ENCODE data around the gene TGDS.

Gene TGDS

GRCh38 chr13:94601446-94602431 is 5.8 kb upstream of the TGDS start, which contains the start of gene GPR180:
GPR180 (plus strand) TSS chr13:94601857; CDS start chr13:94601928, 71 bp downstream.
- DNase-seq (ENCODE audit: low read depth, low spot score) = peak; percentile 100

DNA sequence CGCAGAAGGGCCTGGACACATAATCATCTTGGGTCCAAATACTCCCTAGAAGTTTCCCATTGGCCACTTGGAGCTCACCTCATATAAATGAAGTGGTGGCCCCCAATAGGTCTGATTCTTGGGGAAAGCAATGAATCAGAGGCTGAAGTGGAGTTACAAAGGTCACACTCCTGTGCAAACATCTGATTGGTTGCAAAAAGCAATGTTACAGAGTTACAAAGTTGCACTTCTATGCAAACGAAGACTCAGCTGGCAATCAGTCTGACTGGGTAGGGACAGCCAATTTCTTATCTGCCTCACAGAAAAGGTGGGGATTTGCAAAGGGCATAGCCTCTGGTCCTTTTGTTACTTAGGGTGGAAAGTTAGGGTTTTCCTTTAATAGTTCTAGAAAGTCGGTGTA is 3.9 kb upstream of the TGDS start:
- DNase-seq (ENCODE audit: low read depth, low spot score) = no peak

- DNase-seq (ENCODE audit: low read depth, low spot score) = peak; percentile 5
Observed at GRCh38 chr13:94598281-94598680, 2.3 kb upstream of the TGDS start.

GRCh38 chr13:94596575-94596971 is 621 bp upstream of the TGDS start:
- no peak for DNase-seq (ENCODE audit: low read depth, low spot score)

DNA sequence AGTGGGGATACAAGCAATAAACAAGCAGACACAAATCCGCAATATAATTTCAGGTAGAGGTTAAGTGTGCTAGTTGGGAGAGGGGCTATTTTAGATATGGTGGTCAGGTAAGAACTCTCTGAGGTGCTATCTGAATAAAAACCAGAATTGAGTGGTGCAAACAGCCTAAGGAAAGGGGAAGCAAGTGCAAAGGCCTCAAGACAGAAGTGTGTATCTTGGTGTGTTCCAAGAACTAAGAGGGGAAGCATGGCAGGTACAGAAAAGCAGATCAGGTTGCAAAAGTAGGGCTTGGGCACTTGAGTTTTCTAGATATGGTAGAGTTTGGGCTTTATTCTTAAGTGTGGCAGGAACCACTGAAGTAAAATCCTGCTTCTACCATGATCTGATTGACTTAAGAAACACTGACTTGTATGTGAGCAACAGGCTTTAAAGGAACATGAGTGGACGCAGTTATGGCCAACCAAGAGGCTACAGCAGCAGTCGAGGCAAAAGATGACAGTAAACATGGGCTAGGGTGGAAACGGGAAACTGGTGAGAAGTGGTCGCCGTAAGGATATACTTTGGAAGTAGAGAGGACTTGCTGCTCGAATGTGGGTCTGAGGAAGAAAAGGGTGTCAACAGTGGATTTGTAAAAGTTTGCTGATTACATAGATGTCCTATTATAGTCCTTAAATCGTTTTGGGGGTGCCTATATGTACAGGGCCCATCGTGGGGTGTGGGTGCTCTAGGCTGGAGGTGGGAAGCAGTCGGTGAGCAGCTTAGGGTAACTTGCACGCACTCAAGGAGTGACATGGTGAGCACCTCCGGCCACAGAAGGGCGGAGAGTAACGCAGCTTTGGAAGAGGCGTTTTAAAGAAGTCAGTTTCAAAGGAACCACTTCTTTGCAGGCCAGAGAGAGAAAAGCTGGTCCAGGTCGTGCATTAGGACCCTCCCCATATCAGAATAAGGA is 677 bp downstream of the TGDS start:
- DNase-seq (ENCODE audit: low read depth, low spot score) = peak; percentile 52

GRCh38 chr13:94590744-94591143 is 5.2 kb downstream of the TGDS start:
- DNase-seq (ENCODE audit: low read depth, low spot score) = no peak

GRCh38 chr13:94588541-94588940 is 7.4 kb downstream of the TGDS start:
- no peak for DNase-seq (ENCODE audit: low read depth, low spot score)

DNA sequence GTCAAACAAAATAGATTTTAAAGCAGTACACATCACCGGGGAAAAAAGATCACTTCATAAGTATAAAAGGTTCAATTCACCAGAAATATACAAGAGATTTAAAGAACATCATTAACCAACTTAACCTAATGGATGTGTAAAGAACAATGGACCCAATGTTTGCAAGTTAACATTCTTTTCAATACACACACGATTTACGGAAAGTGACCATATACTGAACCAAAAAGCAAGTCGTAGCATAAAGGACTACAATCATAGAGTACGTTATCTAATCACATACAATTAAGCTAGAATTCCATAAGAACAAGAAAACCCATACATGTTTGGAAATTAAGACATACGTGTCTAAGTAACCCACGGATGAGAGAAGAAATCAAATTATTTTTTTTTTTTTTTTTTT is 9.6 kb downstream of the TGDS start:
- DNase-seq (ENCODE audit: low read depth, low spot score) = no peak

DNA sequence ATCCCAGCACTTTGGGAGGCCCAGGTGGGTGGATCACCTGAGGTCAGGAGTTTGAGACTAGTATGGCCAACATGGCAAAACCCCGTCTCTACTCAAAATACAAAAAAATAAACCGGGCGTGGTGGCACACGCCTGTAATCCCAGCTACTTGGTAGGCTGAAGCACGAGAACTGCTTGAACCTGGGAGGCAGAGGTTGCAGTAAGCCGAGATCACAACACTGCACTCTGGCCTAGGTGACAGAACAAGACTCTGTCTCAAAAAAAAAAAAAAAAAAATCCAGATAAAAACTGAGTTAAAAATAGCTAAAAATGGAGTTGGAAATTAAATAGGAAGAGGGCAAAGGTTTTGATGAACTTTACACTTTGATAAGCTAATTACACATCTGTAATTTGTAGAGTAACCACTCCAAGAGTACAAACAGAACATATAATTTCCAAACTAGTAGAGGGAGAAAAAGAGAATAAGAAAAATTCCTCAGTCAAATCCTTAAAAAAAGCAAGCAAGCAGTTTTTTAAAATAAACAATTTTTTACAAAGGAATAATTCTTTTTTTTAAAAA is 10.3 kb downstream of the TGDS start:
- no peak for DNase-seq (ENCODE audit: low read depth, low spot score)

DNA sequence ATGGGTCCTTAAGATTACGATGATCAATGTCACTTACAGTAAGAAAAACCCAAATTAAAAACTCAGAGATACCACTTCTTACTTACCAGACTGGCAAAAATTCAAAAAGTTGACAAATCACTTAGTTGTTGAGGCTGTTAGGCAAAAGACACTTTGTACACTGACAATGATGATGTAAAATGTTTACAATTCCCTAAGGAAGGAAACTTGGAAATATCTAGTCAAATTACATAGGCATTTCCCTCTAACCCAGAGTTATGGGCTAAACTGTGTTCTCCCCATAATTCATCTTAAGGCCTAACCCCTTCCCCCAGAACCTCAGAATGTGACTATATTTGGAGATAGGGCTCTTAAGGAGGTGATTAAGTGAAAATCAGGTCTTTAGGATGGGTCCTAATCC is 12.0 kb downstream of the TGDS start:
- no peak for DNase-seq (ENCODE audit: low read depth, low spot score)

GRCh38 chr13:94579063-94579462 is 16.9 kb downstream of the TGDS start:
- DNase-seq (ENCODE audit: low read depth, low spot score) = no peak

GRCh38 chr13:94569615-94570014 is 26.3 kb downstream of the TGDS start:
- no peak for DNase-seq (ENCODE audit: low read depth, low spot score)

GRCh38 chr13:94568443-94568842 is 27.5 kb downstream of the TGDS start:
- no peak for DNase-seq (ENCODE audit: low read depth, low spot score)

- no peak for DNase-seq (ENCODE audit: low read depth, low spot score)
Observed at GRCh38 chr13:94567581-94567980, 28.4 kb downstream of the TGDS start.

DNA sequence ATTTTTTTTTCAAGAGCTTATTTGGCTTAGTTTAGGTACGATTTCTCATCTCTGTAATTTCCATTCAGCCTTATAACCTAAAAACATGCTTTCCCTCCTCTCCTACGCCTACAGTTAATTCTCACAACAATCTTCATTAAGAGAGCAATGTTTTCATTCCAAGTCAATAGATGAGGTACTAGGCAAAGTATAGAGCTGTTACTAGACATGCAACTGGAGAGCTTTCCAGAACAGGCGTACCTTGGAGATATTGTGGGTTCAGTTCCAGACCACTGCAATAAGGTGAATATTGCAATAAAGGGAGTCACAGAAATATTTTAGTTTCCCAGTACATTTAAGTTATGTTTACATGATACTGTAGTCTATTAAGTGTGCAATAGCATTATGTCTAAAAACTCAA is 34.8 kb downstream of the TGDS start:
- DNase-seq (ENCODE audit: low read depth, low spot score) = no peak

GRCh38 chr13:94560116-94560515 is 35.8 kb downstream of the TGDS start:
- DNase-seq (ENCODE audit: low read depth, low spot score) = no peak

DNA sequence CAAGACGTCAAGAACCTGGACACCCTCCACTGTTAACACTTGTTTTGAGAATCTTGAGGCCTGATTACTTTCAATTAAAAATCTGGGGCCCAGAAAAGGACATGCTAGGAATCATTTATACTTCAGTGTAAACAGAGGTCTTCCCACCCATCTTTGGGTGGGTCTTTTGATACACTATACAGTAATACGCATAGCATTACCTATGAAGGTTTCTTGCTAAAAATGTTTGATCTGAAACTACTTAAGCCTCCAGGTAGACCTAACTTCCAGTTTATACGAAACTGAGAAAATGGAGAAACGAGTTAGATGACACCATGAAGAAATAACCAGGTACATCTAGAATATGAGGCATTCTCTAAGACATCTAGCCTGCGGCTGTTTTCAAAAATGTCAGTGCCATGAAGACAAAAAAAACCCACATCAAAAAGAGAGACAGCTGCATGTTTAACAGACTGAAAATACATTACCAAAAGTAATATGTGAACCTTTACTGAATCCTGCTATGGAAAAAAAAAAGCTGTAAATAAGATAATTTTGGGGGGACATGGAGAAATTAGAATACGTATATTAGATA is 36.6 kb downstream of the TGDS start:
- no peak for DNase-seq (ENCODE audit: low read depth, low spot score)

DNA sequence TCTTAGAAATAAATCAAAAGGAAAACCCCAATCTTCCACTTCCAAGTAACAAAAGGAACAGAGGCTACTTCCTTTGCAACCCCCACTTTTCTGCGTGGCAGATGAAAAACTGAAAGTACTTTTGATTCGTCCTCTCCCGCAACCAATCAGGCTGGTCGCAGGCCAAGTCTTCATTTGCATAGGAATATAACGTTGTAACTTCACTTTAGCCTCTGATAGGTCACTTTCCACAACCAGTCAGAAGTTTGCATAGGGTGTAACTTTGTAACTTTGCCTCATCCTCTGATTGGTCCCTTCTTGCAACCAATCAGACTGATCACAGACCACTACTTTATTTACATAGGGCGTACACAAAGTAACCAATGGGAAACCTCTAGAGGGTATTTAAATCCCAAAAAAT is 37.2 kb downstream of the TGDS start:
- no peak for DNase-seq (ENCODE audit: low read depth, low spot score)

DNA sequence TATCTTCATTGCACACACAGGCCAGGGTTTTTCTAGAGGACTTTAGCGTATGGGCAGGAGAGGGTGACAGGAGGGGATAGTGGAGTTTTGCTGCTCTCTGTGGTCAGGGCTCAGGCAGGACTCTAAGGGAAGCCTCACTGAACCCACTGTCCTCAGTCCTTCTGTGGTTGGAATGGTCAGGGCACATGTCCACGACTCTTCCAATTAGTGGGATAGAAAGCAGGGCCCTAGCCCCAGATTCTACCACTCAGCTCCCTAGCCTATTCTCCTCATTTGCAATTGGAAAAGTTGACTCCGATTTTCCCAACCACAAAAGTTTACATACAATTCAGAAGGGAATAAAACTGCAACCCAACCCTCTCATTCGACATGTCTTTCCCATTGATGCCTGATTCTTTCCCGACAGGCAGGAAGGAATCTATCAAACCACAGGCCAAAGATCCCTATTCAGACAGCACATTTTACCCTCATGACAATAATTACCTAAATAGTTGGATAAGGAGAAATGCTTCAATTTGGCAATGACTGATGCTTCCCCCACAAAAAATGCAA is 38.2 kb downstream of the TGDS start:
- peak; percentile 5 for DNase-seq (ENCODE audit: low read depth, low spot score)

GRCh38 chr13:94556621-94557020 is 39.3 kb downstream of the TGDS start:
- no peak for DNase-seq (ENCODE audit: low read depth, low spot score)

DNA sequence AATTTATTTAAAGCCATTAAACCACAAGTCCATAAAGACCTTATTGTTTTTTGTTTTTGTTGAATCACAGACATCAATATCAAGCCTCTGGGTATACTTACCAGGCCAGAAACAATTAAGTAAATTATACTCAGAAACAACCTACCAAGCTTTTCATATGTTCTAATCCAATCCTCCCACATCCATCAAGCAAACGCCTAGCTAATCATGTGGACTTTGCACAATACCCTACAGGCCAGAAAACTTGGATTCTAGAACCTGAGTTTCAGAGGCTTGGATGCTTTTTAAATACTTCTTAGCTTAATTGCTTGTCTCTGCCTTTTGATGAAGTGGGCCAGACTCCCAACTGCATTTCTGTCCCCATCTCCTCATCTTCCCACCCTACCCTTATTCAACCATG is 39.9 kb downstream of the TGDS start:
- DNase-seq (ENCODE audit: low read depth, low spot score) = no peak
